SW 1271 (cell line): ENCODE data around the gene GLMP.

ENCODE experiments used
- DNase-seq, 2 experiments: peaks; one replicate each; lab custom pipeline; 2025; lab: John Stamatoyannopoulos, UW

Gene GLMP

GRCh38 chr1:156286061-156286460 is 9.4 kb downstream of the GLMP start:
- DNase-seq = no peak

- no peak for DNase-seq
Observed at GRCh38 chr1:156285437-156285836, 10.0 kb downstream of the GLMP start.

GRCh38 chr1:156284757-156285156 is 10.7 kb downstream of the GLMP start:
- no peak for DNase-seq

GRCh38 chr1:156284112-156284511 is 11.4 kb downstream of the GLMP start, which contains the start of gene TMEM79:
Gene TMEM79, plus strand, starts transcription at chr1:156284325. Its CDS starts 902 bp downstream, at chr1:156285227.
- DNase-seq = no peak

GRCh38 chr1:156283521-156283920 is 12.0 kb downstream of the GLMP start:
- DNase-seq = no peak

GRCh38 chr1:156282479-156283222 is 12.8 kb downstream of the GLMP start, which contains the start of gene SMG5:
Gene SMG5, minus strand, starts transcription at chr1:156282825. Its CDS starts 145 bp downstream, at chr1:156282680.
- peak; percentile 69 to 92 for DNase-seq

GRCh38 chr1:156281693-156282478 is 13.6 kb downstream of the GLMP start:
- peak in 1 of 2 experiments; percentile 34 for DNase-seq

- no peak for DNase-seq
Observed at GRCh38 chr1:156281281-156281680, 14.2 kb downstream of the GLMP start.

- DNase-seq = no peak
Observed at GRCh38 chr1:156279837-156280236, 15.6 kb downstream of the GLMP start.

- DNase-seq = no peak
Observed at GRCh38 chr1:156276966-156277381, 18.5 kb downstream of the GLMP start.

DNA sequence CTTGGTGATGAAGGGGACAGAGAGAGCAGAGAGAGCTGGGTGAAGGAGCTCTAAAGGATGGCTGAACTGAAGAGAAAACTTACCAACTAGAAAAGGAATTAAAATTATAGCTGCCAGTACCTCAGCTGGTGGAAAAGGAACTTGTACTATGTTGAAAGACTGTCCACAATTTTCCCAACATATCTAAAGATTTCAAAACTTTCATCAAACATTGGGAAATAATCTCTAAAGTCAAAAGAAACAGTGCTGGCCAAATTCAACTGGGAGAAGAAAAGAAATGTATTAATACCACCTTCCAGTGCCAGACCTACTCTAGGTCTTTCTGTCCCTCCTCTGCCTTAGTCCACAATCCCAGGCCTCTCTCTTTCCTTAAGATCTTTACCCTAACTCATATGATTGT is 18.9 kb downstream of the GLMP start:
- DNase-seq = no peak

GRCh38 chr1:156270314-156270713 is 25.2 kb downstream of the GLMP start:
- DNase-seq = no peak

- DNase-seq = no peak
Observed at GRCh38 chr1:156268336-156268735, 27.1 kb downstream of the GLMP start.

- no peak for DNase-seq
Observed at GRCh38 chr1:156266051-156266450, 29.4 kb downstream of the GLMP start.

GRCh38 chr1:156263288-156263655 is 32.2 kb downstream of the GLMP start:
- no peak for DNase-seq

- peak in 1 of 2 experiments; percentile 8 for DNase-seq
Observed at GRCh38 chr1:156262461-156263287, 32.8 kb downstream of the GLMP start.

DNA sequence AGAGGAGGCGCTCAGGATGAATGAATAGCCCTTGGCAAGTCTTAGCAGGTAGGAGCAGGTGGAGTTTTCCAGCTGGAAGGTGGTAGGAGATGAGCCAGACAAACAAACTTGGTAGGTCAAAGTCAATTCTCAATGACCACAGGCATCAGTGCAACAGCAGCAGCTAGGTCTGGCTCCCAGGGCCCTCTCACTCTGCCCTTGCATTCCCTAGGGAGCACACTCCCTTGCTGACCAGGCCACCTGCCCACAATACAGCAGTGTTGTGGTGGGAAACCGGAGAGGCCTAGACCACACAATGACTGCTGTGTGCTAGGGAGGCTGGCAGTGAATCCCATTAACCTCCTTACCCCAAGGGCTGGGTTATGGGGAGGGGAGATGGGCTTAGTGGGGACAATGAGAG is 34.6 kb downstream of the GLMP start:
- DNase-seq = no peak

DNA sequence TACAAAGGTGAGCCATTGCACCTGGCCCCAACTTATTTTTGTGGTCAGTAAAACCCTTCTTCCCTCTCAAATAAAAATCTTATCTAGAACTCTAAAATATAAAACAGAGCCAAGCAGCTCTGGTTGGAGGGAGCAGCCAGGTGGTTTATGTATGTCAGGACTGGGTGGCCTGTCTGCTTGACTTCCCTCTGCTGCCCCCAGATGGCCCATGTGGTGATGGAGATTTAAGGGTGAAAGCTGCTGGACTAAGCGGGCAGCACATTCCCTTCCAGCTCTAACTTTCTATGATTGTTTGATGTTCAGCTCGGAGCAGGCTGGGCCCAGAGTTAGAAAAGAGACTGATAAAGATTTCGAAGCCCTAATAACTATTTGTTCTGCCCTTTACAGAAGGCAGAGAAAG is 35.7 kb downstream of the GLMP start:
- DNase-seq = no peak

DNA sequence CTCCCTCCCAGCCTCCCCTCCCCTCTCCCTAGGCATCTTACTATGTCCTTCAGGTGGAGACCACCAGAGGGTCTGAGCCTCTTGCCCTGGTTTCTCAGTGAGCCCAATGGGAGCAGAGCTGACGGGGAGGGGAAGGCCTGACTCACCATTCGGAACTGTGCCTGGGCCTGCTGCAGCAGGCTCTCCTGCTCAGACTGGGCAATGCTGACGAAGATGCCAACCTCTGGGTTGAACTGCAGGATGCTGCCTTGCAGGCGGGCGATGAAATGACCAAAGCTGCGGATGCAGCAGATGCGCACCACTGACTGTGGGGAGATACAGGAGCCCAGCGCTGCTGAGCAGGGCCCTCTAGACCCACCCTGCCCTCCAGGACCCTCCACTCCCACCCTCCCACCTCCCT is 36.6 kb downstream of the GLMP start:
- no peak for DNase-seq

DNA sequence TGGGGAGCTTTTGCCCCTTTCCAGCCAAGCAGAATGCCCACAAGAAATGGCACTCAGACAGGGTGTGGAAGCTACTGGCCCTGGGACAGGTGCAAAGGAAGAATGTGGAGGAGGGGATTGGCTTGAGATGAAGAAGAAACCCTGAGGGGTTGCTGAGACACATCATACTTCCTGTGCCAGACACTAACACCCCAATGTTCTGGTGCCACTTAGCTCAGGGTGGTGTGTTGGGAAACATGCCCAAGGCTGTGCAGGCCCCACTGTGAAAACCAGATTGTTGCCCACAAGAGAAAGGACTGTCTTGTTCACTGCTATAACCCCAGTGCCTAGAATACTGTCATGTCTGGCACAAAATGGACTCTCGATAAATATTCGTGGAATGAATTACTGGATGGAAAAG is 37.8 kb downstream of the GLMP start:
- DNase-seq = no peak

GRCh38 chr1:156253634-156254033 is 41.8 kb downstream of the GLMP start:
- DNase-seq = no peak

GRCh38 chr1:156251527-156251926 is 44.0 kb downstream of the GLMP start:
- no peak for DNase-seq
